ENCODE results near the gene CYTL1. TPM values are rescaled to one million over a fixed set of nuclear protein-coding genes. Genes with fewer than 3 reads are reported as not detected.

CYTL1 gene
- total RNA-seq, 2 donors from 2014 or later = not detected

GRCh38 chr4:5028480-5028879 lies 9.2 kb upstream of the CYTL1 start:
- no peak overlapping the region for H3K27ac Mint-ChIP-seq
- no peaks in the 10 kb centered on the region for H3K9me3 Mint-ChIP-seq
- H3K36me3 Mint-ChIP-seq (ENCODE audit: insufficient read depth in 2 of 2) = no peaks in the 10 kb centered on the region
- DNase-seq = no peak
- ATAC-seq (replicated peaks in 1 of 2) = no peak
- H3K4me3 Mint-ChIP-seq = no peak overlapping the region
- H3K27me3 Mint-ChIP-seq (ENCODE audit: low read depth) = peaks cover 10% of the 10 kb centered on the region
- H3K4me1 Mint-ChIP-seq (ENCODE audit: low read depth) = peaks cover 11% of the 10 kb centered on the region

- peak in 1 of 2 donors; percentile 49 for ATAC-seq (replicated peaks in 1 of 2)
- peaks cover 10% of the 10 kb centered on the region for H3K27me3 Mint-ChIP-seq (ENCODE audit: low read depth)
- DNase-seq = no peak
- H3K4me1 Mint-ChIP-seq (ENCODE audit: low read depth) = peaks cover 7% of the 10 kb centered on the region
- no peaks in the 10 kb centered on the region for H3K36me3 Mint-ChIP-seq (ENCODE audit: insufficient read depth in 2 of 2)
- no peaks in the 10 kb centered on the region for H3K9me3 Mint-ChIP-seq
- H3K4me3 Mint-ChIP-seq = no peak overlapping the region
- H3K27ac Mint-ChIP-seq = no peak overlapping the region
Observed at GRCh38 chr4:5027346-5027745, 8.1 kb upstream of the CYTL1 start.

GRCh38 chr4:5026371-5026770 lies 7.1 kb upstream of the CYTL1 start:
- Mint-ChIP-seq H3K27me3 (ENCODE audit: low read depth) (peaks cover 10% of the 10 kb centered on the region), H3K9me3 (no peaks in the 10 kb centered on the region), H3K27ac (no peak overlapping the region), H3K4me1 (ENCODE audit: low read depth) (peaks cover 7% of the 10 kb centered on the region), H3K4me3 (no peak overlapping the region), H3K36me3 (ENCODE audit: insufficient read depth in 2 of 2) (no peaks in the 10 kb centered on the region)
- no peak for DNase-seq
- ATAC-seq (replicated peaks in 1 of 2) = peak in 1 of 2 donors; percentile 31

GRCh38 chr4:5024673-5025072 lies 5.4 kb upstream of the CYTL1 start:
- Mint-ChIP-seq H3K4me3 (no peak overlapping the region), H3K27ac (no peak overlapping the region), H3K9me3 (no peaks in the 10 kb centered on the region), H3K36me3 (ENCODE audit: insufficient read depth in 2 of 2) (no peaks in the 10 kb centered on the region), H3K4me1 (ENCODE audit: low read depth) (peaks cover 7% of the 10 kb centered on the region), H3K27me3 (ENCODE audit: low read depth) (peaks cover 15% of the 10 kb centered on the region)
- DNase-seq (no peak), ATAC-seq (replicated peaks in 1 of 2) (no peak)

GRCh38 chr4:5021546-5021945 lies 2.3 kb upstream of the CYTL1 start:
- H3K4me3 Mint-ChIP-seq = no peak overlapping the region
- DNase-seq = no peak
- peaks cover 7% of the 10 kb centered on the region for H3K4me1 Mint-ChIP-seq (ENCODE audit: low read depth)
- H3K27me3 Mint-ChIP-seq (ENCODE audit: low read depth) = peaks cover 34% of the 10 kb centered on the region
- no peak for ATAC-seq (replicated peaks in 1 of 2)
- no peak overlapping the region for H3K27ac Mint-ChIP-seq
- H3K9me3 Mint-ChIP-seq = no peaks in the 10 kb centered on the region
- H3K36me3 Mint-ChIP-seq (ENCODE audit: insufficient read depth in 2 of 2) = no peaks in the 10 kb centered on the region

- Mint-ChIP-seq H3K4me1 (ENCODE audit: low read depth) (peaks cover 7% of the 10 kb centered on the region), H3K9me3 (no peaks in the 10 kb centered on the region), H3K27ac (no peak overlapping the region), H3K4me3 (no peak overlapping the region), H3K27me3 (ENCODE audit: low read depth) (peaks cover 29% of the 10 kb centered on the region), H3K36me3 (ENCODE audit: insufficient read depth in 2 of 2) (no peaks in the 10 kb centered on the region)
- DNase-seq (no peak), ATAC-seq (replicated peaks in 1 of 2) (no peak)
Observed at GRCh38 chr4:5020341-5020740, 1.1 kb upstream of the CYTL1 start.

- no peak for ATAC-seq (replicated peaks in 1 of 2)
- H3K9me3 Mint-ChIP-seq = no peaks in the 10 kb centered on the region
Observed at GRCh38 chr4:5019796-5020195, 538 bp upstream of the CYTL1 start.

GRCh38 chr4:5018603-5019002 lies 655 bp downstream of the CYTL1 start:
- H3K27ac Mint-ChIP-seq = no peak overlapping the region
- peaks cover 36% of the 10 kb centered on the region for H3K27me3 Mint-ChIP-seq (ENCODE audit: low read depth)
- H3K4me1 Mint-ChIP-seq (ENCODE audit: low read depth) = peaks cover 12% of the 10 kb centered on the region
- ATAC-seq (replicated peaks in 1 of 2) (no peak), DNase-seq (no peak)
- H3K36me3 Mint-ChIP-seq (ENCODE audit: insufficient read depth in 2 of 2) = no peaks in the 10 kb centered on the region
- no peak overlapping the region for H3K4me3 Mint-ChIP-seq
- H3K9me3 Mint-ChIP-seq = no peaks in the 10 kb centered on the region

More at GRCh38 chr4:5019796-5020195, 538 bp upstream of the CYTL1 start:
- Mint-ChIP-seq H3K27me3 (ENCODE audit: low read depth) (peaks cover 31% of the 10 kb centered on the region), H3K36me3 (ENCODE audit: insufficient read depth in 2 of 2) (no peaks in the 10 kb centered on the region), H3K4me1 (ENCODE audit: low read depth) (peaks cover 7% of the 10 kb centered on the region), H3K27ac (no peak overlapping the region), H3K4me3 (no peak overlapping the region)
- DNase-seq = no peak

- Mint-ChIP-seq H3K36me3 (ENCODE audit: insufficient read depth in 2 of 2) (no peaks in the 10 kb centered on the region), H3K9me3 (peaks cover 0 to 2% of the 10 kb centered on the region in 2 donors), H3K27ac (no peak overlapping the region), H3K27me3 (ENCODE audit: low read depth) (peaks cover 36% of the 10 kb centered on the region), H3K4me1 (ENCODE audit: low read depth) (peaks cover 12% of the 10 kb centered on the region), H3K4me3 (no peak overlapping the region)
- ATAC-seq (replicated peaks in 1 of 2) (no peak), DNase-seq (no peak)
Observed at GRCh38 chr4:5018096-5018495, 1.2 kb downstream of the CYTL1 start.

- Mint-ChIP-seq H3K27me3 (ENCODE audit: low read depth) (peaks cover 44% of the 10 kb centered on the region), H3K4me3 (no peak overlapping the region), H3K9me3 (peaks cover 0 to 4% of the 10 kb centered on the region in 2 donors), H3K4me1 (ENCODE audit: low read depth) (peaks cover 8% of the 10 kb centered on the region), H3K36me3 (ENCODE audit: insufficient read depth in 2 of 2) (no peaks in the 10 kb centered on the region), H3K27ac (no peak overlapping the region)
- no peak for DNase-seq
- no peak for ATAC-seq (replicated peaks in 1 of 2)
Observed at GRCh38 chr4:5014007-5014682, 5.1 kb downstream of the CYTL1 start.

- Mint-ChIP-seq H3K36me3 (ENCODE audit: insufficient read depth in 2 of 2) (no peaks in the 10 kb centered on the region), H3K9me3 (peaks cover 0 to 7% of the 10 kb centered on the region in 2 donors), H3K4me1 (ENCODE audit: low read depth) (peaks cover 5% of the 10 kb centered on the region), H3K27ac (no peak overlapping the region), H3K27me3 (ENCODE audit: low read depth) (peaks cover 36% of the 10 kb centered on the region), H3K4me3 (no peak overlapping the region)
- no peak for DNase-seq
- ATAC-seq (replicated peaks in 1 of 2) = no peak
Observed at GRCh38 chr4:5012958-5013357, 6.3 kb downstream of the CYTL1 start.

GRCh38 chr4:5012244-5012898 lies 6.9 kb downstream of the CYTL1 start:
- Mint-ChIP-seq H3K27me3 (ENCODE audit: low read depth) (peaks cover 33% of the 10 kb centered on the region), H3K9me3 (peaks cover 0 to 7% of the 10 kb centered on the region in 2 donors), H3K4me3 (no peak overlapping the region), H3K36me3 (ENCODE audit: insufficient read depth in 2 of 2) (no peaks in the 10 kb centered on the region), H3K4me1 (ENCODE audit: low read depth) (peaks cover 5% of the 10 kb centered on the region), H3K27ac (no peak overlapping the region)
- ATAC-seq (replicated peaks in 1 of 2) = no peak
- no peak for DNase-seq

GRCh38 chr4:5010984-5011383 lies 8.3 kb downstream of the CYTL1 start:
- DNase-seq = no peak
- H3K9me3 Mint-ChIP-seq = peaks cover 0 to 7% of the 10 kb centered on the region in 2 donors
- H3K36me3 Mint-ChIP-seq (ENCODE audit: insufficient read depth in 2 of 2) = no peaks in the 10 kb centered on the region
- no peak for ATAC-seq (replicated peaks in 1 of 2)
- H3K27me3 Mint-ChIP-seq (ENCODE audit: low read depth) = peaks cover 28% of the 10 kb centered on the region
- no peak overlapping the region for H3K4me3 Mint-ChIP-seq
- H3K27ac Mint-ChIP-seq = no peak overlapping the region
- H3K4me1 Mint-ChIP-seq (ENCODE audit: low read depth) = peaks cover 5% of the 10 kb centered on the region

- H3K4me3 Mint-ChIP-seq = no peak overlapping the region
- H3K27me3 Mint-ChIP-seq (ENCODE audit: low read depth) = peaks cover 22% of the 10 kb centered on the region
- peaks cover 0 to 7% of the 10 kb centered on the region in 2 donors for H3K9me3 Mint-ChIP-seq
- H3K4me1 Mint-ChIP-seq (ENCODE audit: low read depth) = peaks cover 5% of the 10 kb centered on the region
- DNase-seq (no peak), ATAC-seq (replicated peaks in 1 of 2) (no peak)
- no peaks in the 10 kb centered on the region for H3K36me3 Mint-ChIP-seq (ENCODE audit: insufficient read depth in 2 of 2)
- H3K27ac Mint-ChIP-seq = no peak overlapping the region
Observed at GRCh38 chr4:5009796-5010195, 9.5 kb downstream of the CYTL1 start.

Data from activated T-cell treated with anti-CD3 and anti-CD28 coated beads, Interleukin-2, amount 50 U/mL, for 72 hours (primary cell).